Loucy (cell line): Measurements from ENCODE around the gene EPN1.

Experiments used
- H2AFZ ChIP-seq: fragments of 200-600 bp; sonication (generic); 2 replicates; pipeline ENCODE4 v1.6.0; 2016; ENCODE audit warnings: antibody characterized with exemption, mild to moderate bottlenecking, low read length, moderate library complexity
- H3F3A ChIP-seq: fragments of 200-600 bp; 2 replicates; pipeline ENCODE4 v1.6.0; 2016; ENCODE audit warnings: antibody characterized with exemption, low read depth, mild to moderate bottlenecking
- H3K27me3 ChIP-seq: fragments of 200-600 bp; sonication (generic); 2 replicates; pipeline ENCODE4 v1.6.1; 2014; ENCODE audit warnings: low read length, mild to moderate bottlenecking; ENCODE audit not compliant: insufficient read depth, poor library complexity, severe bottlenecking
- H3K36me3 ChIP-seq: fragments of 200-600 bp; sonication (generic); 2 replicates; pipeline ENCODE4 v1.6.1; 2016; ENCODE audit warnings: low read length; ENCODE audit not compliant: insufficient read depth
- H3K4me1 ChIP-seq: fragments of 200-600 bp; sonication (generic); 2 replicates; pipeline ENCODE4 v1.5.1; 2014; ENCODE audit warnings: low read length, mild to moderate bottlenecking; ENCODE audit not compliant: insufficient read depth, poor library complexity, severe bottlenecking
- H3K4me2 ChIP-seq: fragments of 200-600 bp; sonication (generic); 2 replicates; pipeline ENCODE4 v1.6.0; 2014; ENCODE audit warnings: antibody characterized with exemption, low read length, low read depth, mild to moderate bottlenecking; ENCODE audit not compliant: poor library complexity, severe bottlenecking
- H3K4me3 ChIP-seq: fragments of 200-600 bp; sonication (generic); 2 replicates; pipeline ENCODE4 v1.5.1; 2014; ENCODE audit warnings: low read length, mild to moderate bottlenecking, mixed read lengths; ENCODE audit not compliant: poor library complexity, severe bottlenecking
- H3K79me2 ChIP-seq: fragments of 200-600 bp; sonication (generic); 2 replicates; pipeline ENCODE4 v1.6.1; 2014; ENCODE audit warnings: low read length; ENCODE audit not compliant: insufficient read depth
- H3K9ac ChIP-seq: fragments of 200-600 bp; sonication (generic); 2 replicates; pipeline ENCODE4 v1.6.0; 2014; ENCODE audit warnings: mild to moderate bottlenecking, low read depth, low read length, moderate library complexity; ENCODE audit not compliant: poor library complexity, severe bottlenecking
- H3K9me2 ChIP-seq: fragments of 200-600 bp; sonication (generic); replicated peaks from 2 replicates; pipeline ENCODE4 v1.6.1; 2016; ENCODE audit warnings: low read depth, low read length, mixed read lengths
- H3K9me3 ChIP-seq: fragments of 200-600 bp; sonication (generic); 2 replicates; pipeline ENCODE4 v1.6.1; 2014; ENCODE audit warnings: mild to moderate bottlenecking, antibody characterized with exemption, low read length, low read depth; ENCODE audit not compliant: insufficient read depth
- H4K20me1 ChIP-seq: fragments of 200-600 bp; sonication (generic); 2 replicates; pipeline ENCODE4 v1.6.0; 2014; ENCODE audit warnings: antibody characterized with exemption, low read length, mild to moderate bottlenecking; ENCODE audit not compliant: insufficient read depth, poor library complexity, severe bottlenecking
- CTCF ChIP-seq: fragments of 200-600 bp; sonication (generic); conservative IDR thresholded peaks from 2 replicates; pipeline ENCODE4 v1.5.1; 2014; ENCODE audit warnings: mild to moderate bottlenecking, antibody characterized with exemption, low read length
- EZH2phosphoT487 ChIP-seq: fragments of 200-600 bp; IDR thresholded peaks from 2 replicates; pipeline ENCODE4 v1.6.1; 2018; ENCODE audit warnings: antibody characterized with exemption, mild to moderate bottlenecking, moderate library complexity, borderline replicate concordance

Gene EPN1

GRCh38 chr19:55693336-55693974, 18.4 kb downstream of the EPN1 start:
- Histone ChIP-seq H3K4me3 (no peak overlapping the region), H3K9ac (no peak overlapping the region), H3K4me2 (no peak overlapping the region), H3K79me2 (no peaks in the 10 kb centered on the region), H3K4me1 (no peaks in the 10 kb centered on the region), H3K36me3 (peaks cover 74% of the 10 kb centered on the region; the same call in 1 of the 2 replicates), H3F3A (no peaks in the 10 kb centered on the region), H4K20me1 (no peaks in the 10 kb centered on the region), H3K9me3 (no peaks in the 10 kb centered on the region), H3K9me2 (no peaks in the 10 kb centered on the region), H3K27me3 (no peaks in the 10 kb centered on the region), H2AFZ (no peak overlapping the region)
- TF ChIP-seq CTCF (no peak), EZH2phosphoT487 (no peak)

- H4K20me1 ChIP-seq, result no peaks in the 10 kb centered on the region
- TF ChIP-seq EZH2phosphoT487 (no peak), CTCF (no peak)
- H3K9me3 ChIP-seq, result no peaks in the 10 kb centered on the region
- no peak overlapping the region for H3K9ac ChIP-seq
- peaks cover 69% of the 10 kb centered on the region; the same call in 1 of the 2 replicates for H3K36me3 ChIP-seq
- no peaks in the 10 kb centered on the region for H3F3A ChIP-seq
- no peak overlapping the region for H2AFZ ChIP-seq
- H3K9me2 ChIP-seq, result no peaks in the 10 kb centered on the region
- H3K27me3 ChIP-seq, result no peaks in the 10 kb centered on the region
- no peak overlapping the region for H3K4me2 ChIP-seq
- no peaks in the 10 kb centered on the region for H3K79me2 ChIP-seq
- no peak overlapping the region for H3K4me3 ChIP-seq
- H3K4me1 ChIP-seq, result no peaks in the 10 kb centered on the region
Measured at GRCh38 chr19:55694241-55694655, 19.2 kb downstream of the EPN1 start.

- Histone ChIP-seq H3K27me3 (no peaks in the 10 kb centered on the region), H3K4me1 (no peaks in the 10 kb centered on the region), H3K4me2 (no peak overlapping the region), H2AFZ (no peak overlapping the region), H3K36me3 (peaks cover 66% of the 10 kb centered on the region; the same call in 1 of the 2 replicates), H3K4me3 (no peak overlapping the region), H4K20me1 (no peaks in the 10 kb centered on the region), H3K9me3 (no peaks in the 10 kb centered on the region), H3K9me2 (no peaks in the 10 kb centered on the region), H3K79me2 (no peaks in the 10 kb centered on the region), H3K9ac (no peak overlapping the region), H3F3A (no peaks in the 10 kb centered on the region)
- TF ChIP-seq CTCF (no peak), EZH2phosphoT487 (no peak)
Measured at GRCh38 chr19:55694656-55695491, 19.8 kb downstream of the EPN1 start.
